ENCODE results near the gene ANXA2. TPM values are rescaled to one million over a fixed set of nuclear protein-coding genes. Genes with fewer than 3 reads are reported as not detected.

Gene ANXA2
- total and polyA plus RNA-seq, 10 of the 15 experiments (the other 5 are each of a cell fraction or from before 2014, with no cell fraction given) = 135 to 540 (median 281) TPM

GRCh38 chr15:60391722-60392315 is 6.0 kb downstream of the ANXA2 start (continued):
- no peak for TF ChIP-seq SMARCA5 (IDR thresholded peaks at IDR 0.05)
- TF ChIP-seq YY1 (IDR thresholded peaks at IDR 0.05; ENCODE audit: low read depth, low read length) = no peak
- TF ChIP-seq JUND (IDR thresholded peaks at IDR 0.05; ENCODE audit: low read depth, low read length) = no peak
- no peak for TF ChIP-seq JUNB (IDR thresholded peaks at IDR 0.05)
- TF ChIP-seq, protein P1, sequence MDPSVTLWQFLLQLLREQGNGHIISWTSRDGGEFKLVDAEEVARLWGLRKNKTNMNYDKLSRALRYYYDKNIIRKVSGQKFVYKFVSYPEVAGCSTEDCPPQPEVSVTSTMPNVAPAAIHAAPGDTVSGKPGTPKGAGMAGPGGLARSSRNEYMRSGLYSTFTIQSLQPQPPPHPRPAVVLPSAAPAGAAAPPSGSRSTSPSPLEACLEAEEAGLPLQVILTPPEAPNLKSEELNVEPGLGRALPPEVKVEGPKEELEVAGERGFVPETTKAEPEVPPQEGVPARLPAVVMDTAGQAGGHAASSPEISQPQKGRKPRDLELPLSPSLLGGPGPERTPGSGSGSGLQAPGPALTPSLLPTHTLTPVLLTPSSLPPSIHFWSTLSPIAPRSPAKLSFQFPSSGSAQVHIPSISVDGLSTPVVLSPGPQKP (IDR thresholded peaks at IDR 0.05; ENCODE audit: low read depth, low read length) = no peak

GRCh38 chr15:60390871-60391501 is 6.8 kb downstream of the ANXA2 start:
- no peak for FAIRE-seq
- Histone ChIP-seq H4K20me1 (ENCODE audit: control insufficient read depth, insufficient read depth) (no peaks in the 10 kb centered on the region), H3K27ac (ENCODE audit: control insufficient read depth, insufficient read depth) (no peak overlapping the region), H3K79me2 (ENCODE audit: control insufficient read depth, insufficient read depth, low read length) (peaks cover 39% of the 10 kb centered on the region), H2AFZ (ENCODE audit: control insufficient read depth, low read depth, low read length) (no peak overlapping the region), H3K4me2 (ENCODE audit: control insufficient read depth, insufficient read depth) (no peak overlapping the region), H3K4me3 (no peak overlapping the region), H3K9ac (ENCODE audit: control insufficient read depth, insufficient read depth, low read length) (no peak overlapping the region), H3K4me1 (ENCODE audit: control insufficient read depth, insufficient read depth, low read length) (peaks cover 6% of the 10 kb centered on the region), H3K36me3 (ENCODE audit: control insufficient read depth in 2 of 2, insufficient read depth in 2 of 2, low read length in 1 of 2) (peaks cover 0 to 9% of the 10 kb centered on the region in 2 experiments; a peak in 1 of 4 replicates), H3K27me3 (replicated peaks in 1 of 2; ENCODE audit: control insufficient read depth in 2 of 2, insufficient read depth in 2 of 2, low read length in 1 of 2) (no peaks in the 10 kb centered on the region), H3K9me3 (replicated peaks; ENCODE audit: control insufficient read depth, insufficient read depth, low read length) (no peaks in the 10 kb centered on the region)
- intact Hi-C loops (cut with micrococcal nuclease; ENCODE audit: unreplicated experiment) = loop anchor here (10.0 kb wide), 1 partner anchor 194 kb away; no protein-coding TSS in a partner anchor
- WGBS (ENCODE audit: insufficient coverage, insufficient replicate concordance, low lambda C conversion rate, missing lambda C conversion rate) = 78% methylated on average over 6 of the region's 6 CpGs
- BruUV-seq (replicated peaks) = no TSS peak
- POLR2A ChIA-PET = no interaction called here
- no peak for DNase-seq (ENCODE audit: low read depth, low spot score)
- SMC1A ChIA-PET (ENCODE audit: uncharacterized antibody, unreplicated experiment) = no interaction called here
- ATAC-seq = 0 out of 3 replicates have a peak, but pooled peaks have one; percentile 4
- in situ Hi-C loops (cut with MboI) = no loop called here
- CTCF ChIA-PET = interaction anchor here (1.2 kb wide), 1 partner anchor 32 kb away, joined by 3 read pairs; no protein-coding TSS in a partner anchor
- RAD21 ChIA-PET (ENCODE audit: unreplicated experiment) = no interaction called here
- TF ChIP-seq POLR2A (IDR thresholded peaks at IDR 0.05; ENCODE audit: low read depth, low read length) = no peak
- TF ChIP-seq, protein P2, sequence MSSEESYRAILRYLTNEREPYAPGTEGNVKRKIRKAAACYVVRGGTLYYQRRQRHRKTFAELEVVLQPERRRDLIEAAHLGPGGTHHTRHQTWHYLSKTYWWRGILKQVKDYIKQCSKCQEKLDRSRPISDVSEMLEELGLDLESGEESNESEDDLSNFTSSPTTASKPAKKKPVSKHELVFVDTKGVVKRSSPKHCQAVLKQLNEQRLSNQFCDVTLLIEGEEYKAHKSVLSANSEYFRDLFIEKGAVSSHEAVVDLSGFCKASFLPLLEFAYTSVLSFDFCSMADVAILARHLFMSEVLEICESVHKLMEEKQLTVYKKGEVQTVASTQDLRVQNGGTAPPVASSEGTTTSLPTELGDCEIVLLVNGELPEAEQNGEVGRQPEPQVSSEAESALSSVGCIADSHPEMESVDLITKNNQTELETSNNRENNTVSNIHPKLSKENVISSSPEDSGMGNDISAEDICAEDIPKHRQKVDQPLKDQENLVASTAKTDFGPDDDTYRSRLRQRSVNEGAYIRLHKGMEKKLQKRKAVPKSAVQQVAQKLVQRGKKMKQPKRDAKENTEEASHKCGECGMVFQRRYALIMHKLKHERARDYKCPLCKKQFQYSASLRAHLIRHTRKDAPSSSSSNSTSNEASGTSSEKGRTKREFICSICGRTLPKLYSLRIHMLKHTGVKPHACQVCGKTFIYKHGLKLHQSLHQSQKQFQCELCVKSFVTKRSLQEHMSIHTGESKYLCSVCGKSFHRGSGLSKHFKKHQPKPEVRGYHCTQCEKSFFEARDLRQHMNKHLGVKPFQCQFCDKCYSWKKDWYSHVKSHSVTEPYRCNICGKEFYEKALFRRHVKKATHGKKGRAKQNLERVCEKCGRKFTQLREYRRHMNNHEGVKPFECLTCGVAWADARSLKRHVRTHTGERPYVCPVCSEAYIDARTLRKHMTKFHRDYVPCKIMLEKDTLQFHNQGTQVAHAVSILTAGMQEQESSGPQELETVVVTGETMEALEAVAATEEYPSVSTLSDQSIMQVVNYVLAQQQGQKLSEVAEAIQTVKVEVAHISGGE (CRISPR knock-in tag; IDR thresholded peaks at IDR 0.05) = no peak
- no peak for TF ChIP-seq IKZF1 (conservative IDR thresholded peaks at IDR 0.05)
- no peak for TF ChIP-seq BRCA1 (IDR thresholded peaks at IDR 0.05; ENCODE audit: low read depth, low read length)
